Measurements from ENCODE around the gene TCAIM.

The TCAIM gene

GRCh38 chr3:44329946-44330345 lies 8.6 kb upstream of the TCAIM start:
- no peak for TF ChIP-seq TAF1 (IDR thresholded peaks at IDR 0.05; ENCODE audit: borderline replicate concordance, insufficient read depth, low read length)
- TF ChIP-seq SIN3A (IDR thresholded peaks at IDR 0.05; ENCODE audit: borderline replicate concordance, insufficient read depth, low read length) = no peak
- no peak for TF ChIP-seq FOXP2 (optimal IDR thresholded peaks at IDR 0.05; ENCODE audit: borderline replicate concordance, extremely low read depth, extremely low read length, insufficient read depth)
- TF ChIP-seq POLR2AphosphoS5 (IDR thresholded peaks at IDR 0.05; ENCODE audit: low read depth, low read length) = no peak
- TF ChIP-seq REST (IDR thresholded peaks at IDR 0.05; ENCODE audit: insufficient read depth in 1 of 2, low read depth in 2 of 2, low read length in 2 of 2) = no peak

- no peak for TF ChIP-seq SIN3A (IDR thresholded peaks at IDR 0.05; ENCODE audit: borderline replicate concordance, insufficient read depth, low read length)
- TF ChIP-seq POLR2AphosphoS5 (IDR thresholded peaks at IDR 0.05; ENCODE audit: low read depth, low read length) = no peak
- no peak for TF ChIP-seq FOXP2 (optimal IDR thresholded peaks at IDR 0.05; ENCODE audit: borderline replicate concordance, extremely low read depth, extremely low read length, insufficient read depth)
- TF ChIP-seq REST (IDR thresholded peaks at IDR 0.05; ENCODE audit: insufficient read depth in 1 of 2, low read depth in 2 of 2, low read length in 2 of 2) = no peak
- no peak for TF ChIP-seq TAF1 (IDR thresholded peaks at IDR 0.05; ENCODE audit: borderline replicate concordance, insufficient read depth, low read length)
Measured at GRCh38 chr3:44330444-44330843, 8.1 kb upstream of the TCAIM start.

GRCh38 chr3:44334326-44334725 lies 4.2 kb upstream of the TCAIM start:
- TF ChIP-seq REST (IDR thresholded peaks at IDR 0.05; ENCODE audit: insufficient read depth in 1 of 2, low read depth in 2 of 2, low read length in 2 of 2) (no peak), FOXP2 (optimal IDR thresholded peaks at IDR 0.05; ENCODE audit: borderline replicate concordance, extremely low read depth, extremely low read length, insufficient read depth) (no peak), SIN3A (IDR thresholded peaks at IDR 0.05; ENCODE audit: borderline replicate concordance, insufficient read depth, low read length) (no peak), TAF1 (IDR thresholded peaks at IDR 0.05; ENCODE audit: borderline replicate concordance, insufficient read depth, low read length) (no peak), POLR2AphosphoS5 (IDR thresholded peaks at IDR 0.05; ENCODE audit: low read depth, low read length) (no peak)

- TF ChIP-seq TAF1 (IDR thresholded peaks at IDR 0.05; ENCODE audit: borderline replicate concordance, insufficient read depth, low read length) = no peak
Measured at GRCh38 chr3:44337248-44337785, 1.2 kb upstream of the TCAIM start.

- TF ChIP-seq SIN3A (IDR thresholded peaks at IDR 0.05; ENCODE audit: borderline replicate concordance, insufficient read depth, low read length) (peak; percentile 17; the same call in 1 of the 2 replicates), FOXP2 (optimal IDR thresholded peaks at IDR 0.05; ENCODE audit: borderline replicate concordance, extremely low read depth, extremely low read length, insufficient read depth) (no peak), REST (IDR thresholded peaks at IDR 0.05; ENCODE audit: insufficient read depth in 1 of 2, low read depth in 2 of 2, low read length in 2 of 2) (no peak), POLR2AphosphoS5 (IDR thresholded peaks at IDR 0.05; ENCODE audit: low read depth, low read length) (no peak)
Measured at GRCh38 chr3:44338828-44339127, 212 bp downstream of the TCAIM start.
